ENCODE data around the gene SLCO2A1.

GRCh38 chr3:133890972-133891644, 138.6 kb downstream of the SLCO2A1 start:
- no peak for TF ChIP-seq ZNF274 (IDR thresholded peaks at IDR 0.05; ENCODE audit: low read depth, low read length)
- TF ChIP-seq YY1 (IDR thresholded peaks at IDR 0.05; ENCODE audit: insufficient read depth, insufficient read length), result no peak
- no peak for TF ChIP-seq SUZ12 (IDR thresholded peaks at IDR 0.05; ENCODE audit: extremely low read depth, insufficient read depth, insufficient read length)

Data from NT2/D1 (cell line).